ENCODE measurements around the gene EHMT2. TPM values are rescaled to one million over a fixed set of nuclear protein-coding genes. Genes with fewer than 3 reads are reported as not detected.

Gene EHMT2
- total and polyA plus RNA-seq, 2 of the 4 experiments (the other 2 are of a cell fraction): 38.0 to 51.2 TPM

- CTCF ChIA-PET: no interaction called here
- Histone ChIP-seq H2AK9ac (replicated peaks; ENCODE audit: low read depth, low read length, poor library complexity) (no peak overlapping the region), H3K4me1 (ENCODE audit: control insufficient read depth, insufficient read depth, low read length) (no peaks in the 10 kb centered on the region), H3K56ac (ENCODE audit: extremely low read depth, insufficient read depth, low read length) (no peak overlapping the region), H4K8ac (ENCODE audit: low read depth in 2 of 2, low read length in 2 of 2) (no peak overlapping the region), H3K9me3 (ENCODE audit: control insufficient read depth, insufficient read depth, low read length) (no peaks in the 10 kb centered on the region), H2BK15ac (ENCODE audit: low read depth, low read length) (no peak overlapping the region), H4K91ac (ENCODE audit: insufficient read depth, low read depth, low read length) (no peak overlapping the region), H3K14ac (replicated peaks; ENCODE audit: low read depth, low read length) (no peak overlapping the region), H4K20me1 (ENCODE audit: insufficient read depth, low read length) (no peaks in the 10 kb centered on the region; the same call in 1 of the 2 replicates), H3K23ac (ENCODE audit: low read depth, low read length) (no peak overlapping the region), H3K9ac (ENCODE audit: low read depth, low read length) (no peak overlapping the region), H3K4me3 (ENCODE audit: insufficient read depth, low read depth, low read length) (no peak overlapping the region), H3K27ac (ENCODE audit: insufficient read depth, low read length) (no peak overlapping the region), H3K36me3 (ENCODE audit: control insufficient read depth, insufficient read depth, low read length) (peaks cover 70% of the 10 kb centered on the region), H2BK120ac (ENCODE audit: low read depth, low read length) (no peak overlapping the region), H3K4me2 (ENCODE audit: low read depth, low read length) (no peak overlapping the region), H3K4ac (ENCODE audit: low read depth, low read length) (no peak overlapping the region), H2AFZ (replicated peaks; ENCODE audit: low read length, poor library complexity) (no peak overlapping the region), H2BK5ac (ENCODE audit: low read depth, low read length, poor library complexity, severe bottlenecking) (no peak overlapping the region), H2AK5ac (ENCODE audit: low read depth, low read length) (no peak overlapping the region), H2BK20ac (ENCODE audit: low read depth, low read length) (no peak overlapping the region), H3K9me1 (ENCODE audit: insufficient read depth, low read length) (0 out of 2 replicates have a peak, but pooled peaks cover 2% of the 10 kb centered on the region), H3K18ac (ENCODE audit: low read depth, low read length) (no peak overlapping the region), H3K27me3 (ENCODE audit: control insufficient read depth, insufficient read depth, low read length) (no peaks in the 10 kb centered on the region), H3K79me1 (ENCODE audit: low read depth in 1 of 2, low read length in 2 of 2) (no peaks in the 10 kb centered on the region), H4K5ac (ENCODE audit: low read depth, low read length) (no peak overlapping the region)
- WGBS, 2 experiments (ENCODE audit: extremely low coverage in 2 of 2, insufficient read length in 1 of 2): 95% methylated on average over 10 of the region's 19 CpGs; no CpG with 5 or more reads in 1 of the 2 experiments
- DNase-seq (no peak), ATAC-seq (ENCODE audit: low read depth) (no peak)
- BruUV-seq (replicated peaks): no TSS peak
- intact Hi-C loops (cut with micrococcal nuclease): loop anchor here (1.0 kb wide), 1 partner anchor 207 kb away; no protein-coding TSS in a partner anchor
- in situ Hi-C loops (cut with MboI; ENCODE audit: low sequenced_read_pairs): no loop called here
- POLR2A ChIA-PET (ENCODE audit: unreplicated experiment): no interaction called here
- TF ChIP-seq ELK1 (IDR thresholded peaks at IDR 0.05; ENCODE audit: borderline replicate concordance, low read depth, low read length) (no peak), RCOR1 (IDR thresholded peaks at IDR 0.05; ENCODE audit: insufficient replicate concordance, low read length) (no peak), MAFK (IDR thresholded peaks at IDR 0.05; ENCODE audit: low read depth, low read length) (no peak), MAZ (IDR thresholded peaks at IDR 0.05; ENCODE audit: borderline replicate concordance, low read depth, low read length) (no peak), NFE2L2 (IDR thresholded peaks at IDR 0.05; ENCODE audit: low read depth, low read length) (no peak), RAD21 (IDR thresholded peaks at IDR 0.05; ENCODE audit: low read length) (no peak), POLR2A (IDR thresholded peaks at IDR 0.05; ENCODE audit: low read depth, low read length) (no peak), RFX5 (IDR thresholded peaks at IDR 0.05; ENCODE audit: low read depth, low read length) (no peak)
- dilution Hi-C loops (cut with HindIII; ENCODE audit: low sequenced_read_pairs, unreplicated experiment): no loop called here
Measured at GRCh38 chr6:31887173-31888007, 10.1 kb downstream of the EHMT2 start.
